ENCODE measurements around the gene TMEM181.

TMEM181 gene

GRCh38 chr6:158536084-158536890 lies 23.6 kb upstream of the TMEM181 start:
- Histone ChIP-seq H3K27ac (ENCODE audit: low read depth, low read length) (no peak overlapping the region), H3K36me3 (ENCODE audit: control insufficient read depth in 1 of 2, insufficient read depth in 2 of 2, low read length in 2 of 2) (no peaks in the 10 kb centered on the region), H3K4me1 (ENCODE audit: control insufficient read depth in 1 of 2, insufficient read depth in 2 of 2, low read length in 2 of 2) (no peaks in the 10 kb centered on the region), H3K9me3 (ENCODE audit: control insufficient read depth in 1 of 2, low read length in 2 of 2) (no peaks in the 10 kb centered on the region), H3K9ac (ENCODE audit: low read depth in 1 of 2, low read length in 2 of 2) (no peak overlapping the region), H3K4me3 (ENCODE audit: low read depth in 1 of 2, low read length in 2 of 2) (peak overlapping the region; percentile 71 to 74), H3K27me3 (ENCODE audit: control insufficient read depth in 1 of 2, insufficient read depth in 2 of 2, low read length in 2 of 2) (peaks cover 12 to 15% of the 10 kb centered on the region in 2 donors)

GRCh38 chr6:158536891-158537798 lies 22.7 kb upstream of the TMEM181 start:
- H3K27me3 ChIP-seq (ENCODE audit: control insufficient read depth in 1 of 2, insufficient read depth in 2 of 2, low read length in 2 of 2) = peaks cover 12 to 15% of the 10 kb centered on the region in 2 donors
- H3K4me1 ChIP-seq (ENCODE audit: control insufficient read depth in 1 of 2, insufficient read depth in 2 of 2, low read length in 2 of 2) = no peaks in the 10 kb centered on the region
- H3K9ac ChIP-seq (ENCODE audit: low read depth in 1 of 2, low read length in 2 of 2) = no peak overlapping the region
- no peak overlapping the region for H3K27ac ChIP-seq (ENCODE audit: low read depth, low read length)
- no peaks in the 10 kb centered on the region for H3K36me3 ChIP-seq (ENCODE audit: control insufficient read depth in 1 of 2, insufficient read depth in 2 of 2, low read length in 2 of 2)
- H3K9me3 ChIP-seq (ENCODE audit: control insufficient read depth in 1 of 2, low read length in 2 of 2) = no peaks in the 10 kb centered on the region
- peak overlapping the region; percentile 71 to 74 for H3K4me3 ChIP-seq (ENCODE audit: low read depth in 1 of 2, low read length in 2 of 2)

- H3K27ac ChIP-seq (ENCODE audit: low read depth, low read length) = no peak overlapping the region
- H3K9ac ChIP-seq (ENCODE audit: low read depth in 1 of 2, low read length in 2 of 2) = no peak overlapping the region
- H3K36me3 ChIP-seq (ENCODE audit: control insufficient read depth in 1 of 2, insufficient read depth in 2 of 2, low read length in 2 of 2) = no peaks in the 10 kb centered on the region
- H3K9me3 ChIP-seq (ENCODE audit: control insufficient read depth in 1 of 2, low read length in 2 of 2) = no peaks in the 10 kb centered on the region
- H3K4me3 ChIP-seq (ENCODE audit: low read depth in 1 of 2, low read length in 2 of 2) = no peak overlapping the region
- no peaks in the 10 kb centered on the region for H3K4me1 ChIP-seq (ENCODE audit: control insufficient read depth in 1 of 2, insufficient read depth in 2 of 2, low read length in 2 of 2)
- H3K27me3 ChIP-seq (ENCODE audit: control insufficient read depth in 1 of 2, insufficient read depth in 2 of 2, low read length in 2 of 2) = peaks cover 12 to 15% of the 10 kb centered on the region in 2 donors
Measured at GRCh38 chr6:158538741-158539140, 21.1 kb upstream of the TMEM181 start.

- H3K4me3 ChIP-seq (ENCODE audit: low read depth in 1 of 2, low read length in 2 of 2) = no peak overlapping the region
- H3K9me3 ChIP-seq (ENCODE audit: control insufficient read depth in 1 of 2, low read length in 2 of 2) = no peaks in the 10 kb centered on the region
- no peak overlapping the region for H3K9ac ChIP-seq (ENCODE audit: low read depth in 1 of 2, low read length in 2 of 2)
- peaks cover 12 to 15% of the 10 kb centered on the region in 2 donors for H3K27me3 ChIP-seq (ENCODE audit: control insufficient read depth in 1 of 2, insufficient read depth in 2 of 2, low read length in 2 of 2)
- no peaks in the 10 kb centered on the region for H3K36me3 ChIP-seq (ENCODE audit: control insufficient read depth in 1 of 2, insufficient read depth in 2 of 2, low read length in 2 of 2)
- H3K4me1 ChIP-seq (ENCODE audit: control insufficient read depth in 1 of 2, insufficient read depth in 2 of 2, low read length in 2 of 2) = no peaks in the 10 kb centered on the region
- no peak overlapping the region for H3K27ac ChIP-seq (ENCODE audit: low read depth, low read length)
Measured at GRCh38 chr6:158539413-158539812, 20.5 kb upstream of the TMEM181 start.

GRCh38 chr6:158539881-158540280 lies 20.0 kb upstream of the TMEM181 start:
- Histone ChIP-seq H3K4me1 (ENCODE audit: control insufficient read depth in 1 of 2, insufficient read depth in 2 of 2, low read length in 2 of 2) (no peaks in the 10 kb centered on the region), H3K27me3 (ENCODE audit: control insufficient read depth in 1 of 2, insufficient read depth in 2 of 2, low read length in 2 of 2) (peaks cover 12 to 15% of the 10 kb centered on the region in 2 donors), H3K9ac (ENCODE audit: low read depth in 1 of 2, low read length in 2 of 2) (no peak overlapping the region), H3K4me3 (ENCODE audit: low read depth in 1 of 2, low read length in 2 of 2) (no peak overlapping the region), H3K27ac (ENCODE audit: low read depth, low read length) (no peak overlapping the region), H3K9me3 (ENCODE audit: control insufficient read depth in 1 of 2, low read length in 2 of 2) (no peaks in the 10 kb centered on the region), H3K36me3 (ENCODE audit: control insufficient read depth in 1 of 2, insufficient read depth in 2 of 2, low read length in 2 of 2) (no peaks in the 10 kb centered on the region)

GRCh38 chr6:158543606-158544185 lies 16.2 kb upstream of the TMEM181 start:
- Histone ChIP-seq H3K4me3 (ENCODE audit: low read depth in 1 of 2, low read length in 2 of 2) (no peak overlapping the region), H3K36me3 (ENCODE audit: control insufficient read depth in 1 of 2, insufficient read depth in 2 of 2, low read length in 2 of 2) (no peaks in the 10 kb centered on the region), H3K9me3 (ENCODE audit: control insufficient read depth in 1 of 2, low read length in 2 of 2) (no peaks in the 10 kb centered on the region), H3K4me1 (ENCODE audit: control insufficient read depth in 1 of 2, insufficient read depth in 2 of 2, low read length in 2 of 2) (no peaks in the 10 kb centered on the region), H3K27ac (ENCODE audit: low read depth, low read length) (no peak overlapping the region), H3K9ac (ENCODE audit: low read depth in 1 of 2, low read length in 2 of 2) (no peak overlapping the region), H3K27me3 (ENCODE audit: control insufficient read depth in 1 of 2, insufficient read depth in 2 of 2, low read length in 2 of 2) (peaks cover 0 to 3% of the 10 kb centered on the region in 2 donors)

GRCh38 chr6:158544428-158544827 lies 15.5 kb upstream of the TMEM181 start:
- H3K9ac ChIP-seq (ENCODE audit: low read depth in 1 of 2, low read length in 2 of 2) = no peak overlapping the region

GRCh38 chr6:158545043-158545966 lies 14.6 kb upstream of the TMEM181 start:
- no peak overlapping the region for H3K27ac ChIP-seq (ENCODE audit: low read depth, low read length)
- no peaks in the 10 kb centered on the region for H3K27me3 ChIP-seq (ENCODE audit: control insufficient read depth in 1 of 2, insufficient read depth in 2 of 2, low read length in 2 of 2)
- H3K4me3 ChIP-seq (ENCODE audit: low read depth in 1 of 2, low read length in 2 of 2) = no peak overlapping the region
- H3K9me3 ChIP-seq (ENCODE audit: control insufficient read depth in 1 of 2, low read length in 2 of 2) = no peaks in the 10 kb centered on the region
- no peak overlapping the region for H3K9ac ChIP-seq (ENCODE audit: low read depth in 1 of 2, low read length in 2 of 2)
- no peaks in the 10 kb centered on the region for H3K4me1 ChIP-seq (ENCODE audit: control insufficient read depth in 1 of 2, insufficient read depth in 2 of 2, low read length in 2 of 2)
- no peaks in the 10 kb centered on the region for H3K36me3 ChIP-seq (ENCODE audit: control insufficient read depth in 1 of 2, insufficient read depth in 2 of 2, low read length in 2 of 2)

More at GRCh38 chr6:158544428-158544827, 15.5 kb upstream of the TMEM181 start:
- no peak overlapping the region for H3K27ac ChIP-seq (ENCODE audit: low read depth, low read length)
- H3K27me3 ChIP-seq (ENCODE audit: control insufficient read depth in 1 of 2, insufficient read depth in 2 of 2, low read length in 2 of 2) = no peaks in the 10 kb centered on the region
- no peaks in the 10 kb centered on the region for H3K9me3 ChIP-seq (ENCODE audit: control insufficient read depth in 1 of 2, low read length in 2 of 2)
- H3K36me3 ChIP-seq (ENCODE audit: control insufficient read depth in 1 of 2, insufficient read depth in 2 of 2, low read length in 2 of 2) = no peaks in the 10 kb centered on the region
- no peak overlapping the region for H3K4me3 ChIP-seq (ENCODE audit: low read depth in 1 of 2, low read length in 2 of 2)
- H3K4me1 ChIP-seq (ENCODE audit: control insufficient read depth in 1 of 2, insufficient read depth in 2 of 2, low read length in 2 of 2) = no peaks in the 10 kb centered on the region

- H3K4me1 ChIP-seq (ENCODE audit: control insufficient read depth in 1 of 2, insufficient read depth in 2 of 2, low read length in 2 of 2) = no peaks in the 10 kb centered on the region
- H3K9ac ChIP-seq (ENCODE audit: low read depth in 1 of 2, low read length in 2 of 2) = no peak overlapping the region
- H3K9me3 ChIP-seq (ENCODE audit: control insufficient read depth in 1 of 2, low read length in 2 of 2) = no peaks in the 10 kb centered on the region
- H3K36me3 ChIP-seq (ENCODE audit: control insufficient read depth in 1 of 2, insufficient read depth in 2 of 2, low read length in 2 of 2) = no peaks in the 10 kb centered on the region
- H3K27me3 ChIP-seq (ENCODE audit: control insufficient read depth in 1 of 2, insufficient read depth in 2 of 2, low read length in 2 of 2) = no peaks in the 10 kb centered on the region
- H3K4me3 ChIP-seq (ENCODE audit: low read depth in 1 of 2, low read length in 2 of 2) = no peak overlapping the region
- H3K27ac ChIP-seq (ENCODE audit: low read depth, low read length) = no peak overlapping the region
Measured at GRCh38 chr6:158548418-158549161, 11.3 kb upstream of the TMEM181 start.

All from duodenal mucosa (tissue), 2 donors.